ENCODE data around the gene GAB2. TPM values are rescaled to one million over a fixed set of nuclear protein-coding genes. Genes with fewer than 3 reads are reported as not detected.
A peak's percentile ranks its signal among the peaks of the same experiment; 100 is the strongest.

The GAB2 gene
- total and polyA plus RNA-seq, 4 donors: 16.2 to 31.5 (median 27.5) TPM

DNA sequence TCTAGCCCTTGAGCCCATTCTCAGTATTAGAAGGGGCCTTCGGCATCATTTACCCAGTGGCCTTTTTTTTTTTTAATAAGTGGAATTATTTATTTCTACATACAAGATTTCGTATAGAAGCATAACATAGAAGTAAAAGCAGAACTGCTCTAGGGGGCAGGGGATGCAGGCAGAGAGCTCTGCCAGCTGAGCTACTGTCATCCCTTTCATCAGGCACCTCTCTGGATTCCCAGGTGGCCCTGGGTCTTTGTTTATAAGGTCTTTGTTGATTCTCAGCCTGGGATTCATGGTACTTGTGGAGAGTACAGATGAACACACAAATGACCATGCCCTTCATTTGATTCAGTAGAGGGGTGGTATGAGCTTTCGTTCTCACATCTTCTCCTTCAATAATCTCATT is 66.4 kb downstream of the GAB2 start:
- H3K4me1 ChIP-seq (ENCODE audit: control insufficient read depth, insufficient read depth, low read length): peaks cover 14% of the 10 kb centered on the region
- no CpG with 5 or more reads among the region's 3 CpGs for WGBS (ENCODE audit: insufficient coverage)
- H3K4me3 ChIP-seq (ENCODE audit: low read depth, low read length): peak overlapping the region; percentile 6

GRCh38 chr11:78350646-78351165 is 66.9 kb downstream of the GAB2 start:
- 2% methylated on average over 3 of the region's 7 CpGs for WGBS (ENCODE audit: insufficient coverage)
- Histone ChIP-seq H3K27me3 (ENCODE audit: control insufficient read depth, insufficient read depth, low read length) (no peaks in the 10 kb centered on the region), H3K4me3 (ENCODE audit: low read depth, low read length) (peak overlapping the region; percentile 6), H3K4me1 (ENCODE audit: control insufficient read depth, insufficient read depth, low read length) (peaks cover 14% of the 10 kb centered on the region), H3K9me3 (ENCODE audit: control insufficient read depth, insufficient read depth, low read length) (no peaks in the 10 kb centered on the region), H3K27ac (ENCODE audit: low read depth, low read length) (peak overlapping the region; percentile 91), H3K36me3 (ENCODE audit: control insufficient read depth, insufficient read depth, low read length) (no peaks in the 10 kb centered on the region)
- DNase-seq (ENCODE audit: low read depth in 4 of 6, low spot score in 6 of 6): peak in 3 of 6 donors; percentile 53 to 79 (median 56)

More for the DNA sequence above, 66.4 kb downstream of the GAB2 start:
- DNase-seq (ENCODE audit: low read depth in 4 of 6, low spot score in 6 of 6): no peak
- Histone ChIP-seq H3K27me3 (ENCODE audit: control insufficient read depth, insufficient read depth, low read length) (no peaks in the 10 kb centered on the region), H3K9me3 (ENCODE audit: control insufficient read depth, insufficient read depth, low read length) (no peaks in the 10 kb centered on the region), H3K27ac (ENCODE audit: low read depth, low read length) (peak overlapping the region; percentile 91), H3K36me3 (ENCODE audit: control insufficient read depth, insufficient read depth, low read length) (no peaks in the 10 kb centered on the region)

DNA sequence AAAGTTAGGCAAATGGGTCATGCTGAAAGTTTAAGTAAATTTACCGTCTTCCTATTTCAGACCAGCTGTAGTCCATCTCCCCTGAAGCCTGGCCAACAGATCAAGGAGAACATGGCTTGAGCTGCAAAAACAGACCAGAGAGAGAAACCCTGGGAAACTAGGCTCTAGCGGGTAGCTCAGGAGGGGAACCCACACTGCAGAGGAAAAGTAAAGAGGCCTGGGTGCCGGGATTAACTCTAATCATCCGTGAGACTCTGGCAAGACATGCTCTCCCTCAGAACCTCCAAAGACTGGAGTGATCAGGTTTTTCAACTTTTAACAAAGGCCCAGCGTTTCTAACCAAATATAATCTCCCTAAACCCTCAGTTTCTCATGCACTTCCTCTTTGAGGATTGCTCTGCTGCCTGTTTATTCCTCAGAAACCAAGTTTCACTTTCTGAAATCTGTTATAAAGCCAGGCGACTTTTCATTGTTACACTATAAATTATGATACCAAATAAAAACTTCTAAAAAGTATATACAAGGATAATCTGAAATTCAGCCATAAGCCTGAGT is 67.5 kb downstream of the GAB2 start:
- Histone ChIP-seq H3K9me3 (ENCODE audit: control insufficient read depth, insufficient read depth, low read length) (no peaks in the 10 kb centered on the region), H3K27ac (ENCODE audit: low read depth, low read length) (peak overlapping the region; percentile 91), H3K27me3 (ENCODE audit: control insufficient read depth, insufficient read depth, low read length) (no peaks in the 10 kb centered on the region), H3K4me3 (ENCODE audit: low read depth, low read length) (peak overlapping the region; percentile 6), H3K4me1 (ENCODE audit: control insufficient read depth, insufficient read depth, low read length) (peaks cover 14% of the 10 kb centered on the region), H3K36me3 (ENCODE audit: control insufficient read depth, insufficient read depth, low read length) (no peaks in the 10 kb centered on the region)
- WGBS (ENCODE audit: insufficient coverage): 20% methylated on average over 4 of the region's 6 CpGs
- DNase-seq (ENCODE audit: low read depth in 4 of 6, low spot score in 6 of 6): peak in 2 of 6 donors; percentile 20 to 71

DNA sequence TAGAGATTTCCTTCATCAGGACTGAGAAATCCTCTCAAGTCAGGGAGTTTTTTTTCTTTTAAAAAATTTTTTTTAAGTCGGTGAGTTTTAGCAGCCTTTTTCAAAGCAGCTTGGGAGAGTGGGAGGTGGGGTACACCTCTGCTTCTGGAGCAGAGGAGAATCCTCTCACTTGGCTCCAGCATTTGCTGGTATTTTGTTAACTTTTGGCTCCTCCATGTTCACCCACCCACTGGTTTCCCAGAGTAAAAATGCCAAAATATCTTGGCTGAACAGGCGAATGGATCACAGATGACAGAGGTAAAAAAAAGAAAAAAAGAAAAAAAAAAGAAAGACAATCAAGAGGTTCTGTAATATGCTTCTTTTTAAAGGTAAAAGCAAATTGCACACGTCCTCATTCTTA is 68.0 kb downstream of the GAB2 start:
- Histone ChIP-seq H3K36me3 (ENCODE audit: control insufficient read depth, insufficient read depth, low read length) (no peaks in the 10 kb centered on the region), H3K4me3 (ENCODE audit: low read depth, low read length) (no peak overlapping the region), H3K4me1 (ENCODE audit: control insufficient read depth, insufficient read depth, low read length) (peaks cover 17% of the 10 kb centered on the region), H3K27ac (ENCODE audit: low read depth, low read length) (peak overlapping the region; percentile 91), H3K27me3 (ENCODE audit: control insufficient read depth, insufficient read depth, low read length) (no peaks in the 10 kb centered on the region), H3K9me3 (ENCODE audit: control insufficient read depth, insufficient read depth, low read length) (no peaks in the 10 kb centered on the region)
- peak in 1 of 6 donors; percentile 72 for DNase-seq (ENCODE audit: low read depth in 4 of 6, low spot score in 6 of 6)
- WGBS (ENCODE audit: insufficient coverage): no CpG with 5 or more reads among the region's 3 CpGs

DNA sequence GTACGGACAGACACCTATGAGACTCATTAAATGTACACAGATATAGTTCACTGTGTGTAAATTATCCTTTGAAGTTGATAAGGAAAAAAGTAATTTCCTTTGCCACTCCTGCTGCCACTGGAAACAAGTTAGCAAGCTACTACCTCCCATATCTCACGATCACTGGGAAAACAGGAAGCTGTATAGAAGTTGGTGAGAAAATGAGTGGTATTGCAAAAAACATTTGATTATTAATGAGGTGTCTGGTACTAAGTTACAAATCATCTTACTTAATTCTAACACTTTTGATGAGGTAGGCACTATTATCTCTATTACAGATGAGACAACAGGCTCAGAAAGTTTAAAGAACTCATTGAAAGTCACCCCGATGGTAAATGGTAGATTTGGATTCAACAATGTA is 68.5 kb downstream of the GAB2 start:
- no CpG with 5 or more reads among the region's 3 CpGs for WGBS (ENCODE audit: insufficient coverage)

GRCh38 chr11:78347956-78348355 is 69.7 kb downstream of the GAB2 start:
- H3K27ac ChIP-seq (ENCODE audit: low read depth, low read length): peak overlapping the region; percentile 4
- DNase-seq (ENCODE audit: low read depth in 4 of 6, low spot score in 6 of 6): no peak
- H3K27me3 ChIP-seq (ENCODE audit: control insufficient read depth, insufficient read depth, low read length): no peaks in the 10 kb centered on the region
- no peak overlapping the region for H3K4me3 ChIP-seq (ENCODE audit: low read depth, low read length)
- no peaks in the 10 kb centered on the region for H3K9me3 ChIP-seq (ENCODE audit: control insufficient read depth, insufficient read depth, low read length)
- peaks cover 17% of the 10 kb centered on the region for H3K4me1 ChIP-seq (ENCODE audit: control insufficient read depth, insufficient read depth, low read length)
- no peaks in the 10 kb centered on the region for H3K36me3 ChIP-seq (ENCODE audit: control insufficient read depth, insufficient read depth, low read length)

More for the DNA sequence above, 68.5 kb downstream of the GAB2 start:
- H3K9me3 ChIP-seq (ENCODE audit: control insufficient read depth, insufficient read depth, low read length): no peaks in the 10 kb centered on the region
- H3K4me1 ChIP-seq (ENCODE audit: control insufficient read depth, insufficient read depth, low read length): peaks cover 17% of the 10 kb centered on the region
- no peaks in the 10 kb centered on the region for H3K27me3 ChIP-seq (ENCODE audit: control insufficient read depth, insufficient read depth, low read length)
- no peaks in the 10 kb centered on the region for H3K36me3 ChIP-seq (ENCODE audit: control insufficient read depth, insufficient read depth, low read length)
- peak overlapping the region; percentile 91 for H3K27ac ChIP-seq (ENCODE audit: low read depth, low read length)
- DNase-seq (ENCODE audit: low read depth in 4 of 6, low spot score in 6 of 6): no peak
- no peak overlapping the region for H3K4me3 ChIP-seq (ENCODE audit: low read depth, low read length)

- Histone ChIP-seq H3K9me3 (ENCODE audit: control insufficient read depth, insufficient read depth, low read length) (no peaks in the 10 kb centered on the region), H3K4me1 (ENCODE audit: control insufficient read depth, insufficient read depth, low read length) (peaks cover 12% of the 10 kb centered on the region), H3K27me3 (ENCODE audit: control insufficient read depth, insufficient read depth, low read length) (no peaks in the 10 kb centered on the region), H3K27ac (ENCODE audit: low read depth, low read length) (no peak overlapping the region), H3K36me3 (ENCODE audit: control insufficient read depth, insufficient read depth, low read length) (no peaks in the 10 kb centered on the region), H3K4me3 (ENCODE audit: low read depth, low read length) (no peak overlapping the region)
- no CpG with 5 or more reads among the region's 1 CpG for WGBS (ENCODE audit: insufficient coverage)
- no peak for DNase-seq (ENCODE audit: low read depth in 4 of 6, low spot score in 6 of 6)
Observed at GRCh38 chr11:78346799-78347198, 70.8 kb downstream of the GAB2 start.

DNA sequence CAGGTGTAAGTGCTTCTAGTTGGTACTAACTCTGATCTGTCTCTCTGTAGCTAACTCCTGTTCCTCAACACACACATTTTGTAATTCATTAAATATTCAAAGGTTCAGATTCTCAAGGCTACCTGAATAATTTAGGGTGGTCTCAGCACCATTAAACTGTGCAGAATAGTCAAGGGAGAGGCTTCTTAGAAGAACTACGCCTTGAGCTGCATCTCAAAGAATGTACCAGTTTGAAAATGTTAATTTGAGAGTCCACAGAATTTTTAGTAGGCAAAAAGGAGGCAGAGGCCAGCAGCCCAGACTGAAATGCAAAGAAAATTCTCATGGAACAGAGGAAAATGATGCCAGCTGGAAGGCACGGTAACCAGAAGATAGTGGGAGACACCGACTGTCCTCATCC is 72.2 kb downstream of the GAB2 start:
- Histone ChIP-seq H3K4me1 (ENCODE audit: control insufficient read depth, insufficient read depth, low read length) (peaks cover 4% of the 10 kb centered on the region), H3K36me3 (ENCODE audit: control insufficient read depth, insufficient read depth, low read length) (no peaks in the 10 kb centered on the region), H3K27ac (ENCODE audit: low read depth, low read length) (peak overlapping the region; percentile 20), H3K9me3 (ENCODE audit: control insufficient read depth, insufficient read depth, low read length) (no peaks in the 10 kb centered on the region), H3K27me3 (ENCODE audit: control insufficient read depth, insufficient read depth, low read length) (no peaks in the 10 kb centered on the region), H3K4me3 (ENCODE audit: low read depth, low read length) (no peak overlapping the region)
- peak in 1 of 6 donors; percentile 29 for DNase-seq (ENCODE audit: low read depth in 4 of 6, low spot score in 6 of 6)
- 50% methylated on average over 3 of the region's 3 CpGs for WGBS (ENCODE audit: insufficient coverage)

- Histone ChIP-seq H3K27me3 (ENCODE audit: control insufficient read depth, insufficient read depth, low read length) (no peaks in the 10 kb centered on the region), H3K4me1 (ENCODE audit: control insufficient read depth, insufficient read depth, low read length) (peaks cover 4% of the 10 kb centered on the region), H3K36me3 (ENCODE audit: control insufficient read depth, insufficient read depth, low read length) (no peaks in the 10 kb centered on the region), H3K4me3 (ENCODE audit: low read depth, low read length) (no peak overlapping the region), H3K9me3 (ENCODE audit: control insufficient read depth, insufficient read depth, low read length) (no peaks in the 10 kb centered on the region), H3K27ac (ENCODE audit: low read depth, low read length) (no peak overlapping the region)
- no peak for DNase-seq (ENCODE audit: low read depth in 4 of 6, low spot score in 6 of 6)
- no CpG with 5 or more reads among the region's 2 CpGs for WGBS (ENCODE audit: insufficient coverage)
Observed at GRCh38 chr11:78344676-78345075, 72.9 kb downstream of the GAB2 start.

- Histone ChIP-seq H3K27me3 (ENCODE audit: control insufficient read depth, insufficient read depth, low read length) (no peaks in the 10 kb centered on the region), H3K4me3 (ENCODE audit: low read depth, low read length) (no peak overlapping the region), H3K27ac (ENCODE audit: low read depth, low read length) (no peak overlapping the region), H3K36me3 (ENCODE audit: control insufficient read depth, insufficient read depth, low read length) (no peaks in the 10 kb centered on the region), H3K4me1 (ENCODE audit: control insufficient read depth, insufficient read depth, low read length) (peaks cover 4% of the 10 kb centered on the region), H3K9me3 (ENCODE audit: control insufficient read depth, insufficient read depth, low read length) (no peaks in the 10 kb centered on the region)
- DNase-seq (ENCODE audit: low read depth in 4 of 6, low spot score in 6 of 6): no peak
- WGBS (ENCODE audit: insufficient coverage): 100% methylated on average over 1 of the region's 1 CpG
Observed at GRCh38 chr11:78344094-78344493, 73.5 kb downstream of the GAB2 start.

Measured in spinal cord (tissue), 10 donors.